ENCODE results near the gene AMZ1.
"Not testable (repeated sequence)": the region's sequence is repeated elsewhere in the genome, so short reads cannot be mapped to it uniquely, and the experiment has no call there.

- not testable (repeated sequence) for TF ChIP-seq EZH2phosphoT487 (IDR thresholded peaks at IDR 0.05; ENCODE audit: insufficient read depth, low read depth); EZH2 (IDR thresholded peaks at IDR 0.05; ENCODE audit: insufficient read depth, poor library complexity, severe bottlenecking)
Observed at GRCh38 chr7:2743523-2744185, 55.7 kb downstream of the AMZ1 start.
